NAMALWA (cell line): ENCODE data around the gene ASPG.

Experiments used
- DNase-seq: peaks from one replicate; pipeline ENCODE4 v3.0.0-alpha.2; 2015; ENCODE audit warnings: low spot score

ASPG gene

GRCh38 chr14:104136472-104137296 lies 51.2 kb downstream of the ASPG start:
- no peak for DNase-seq

DNA sequence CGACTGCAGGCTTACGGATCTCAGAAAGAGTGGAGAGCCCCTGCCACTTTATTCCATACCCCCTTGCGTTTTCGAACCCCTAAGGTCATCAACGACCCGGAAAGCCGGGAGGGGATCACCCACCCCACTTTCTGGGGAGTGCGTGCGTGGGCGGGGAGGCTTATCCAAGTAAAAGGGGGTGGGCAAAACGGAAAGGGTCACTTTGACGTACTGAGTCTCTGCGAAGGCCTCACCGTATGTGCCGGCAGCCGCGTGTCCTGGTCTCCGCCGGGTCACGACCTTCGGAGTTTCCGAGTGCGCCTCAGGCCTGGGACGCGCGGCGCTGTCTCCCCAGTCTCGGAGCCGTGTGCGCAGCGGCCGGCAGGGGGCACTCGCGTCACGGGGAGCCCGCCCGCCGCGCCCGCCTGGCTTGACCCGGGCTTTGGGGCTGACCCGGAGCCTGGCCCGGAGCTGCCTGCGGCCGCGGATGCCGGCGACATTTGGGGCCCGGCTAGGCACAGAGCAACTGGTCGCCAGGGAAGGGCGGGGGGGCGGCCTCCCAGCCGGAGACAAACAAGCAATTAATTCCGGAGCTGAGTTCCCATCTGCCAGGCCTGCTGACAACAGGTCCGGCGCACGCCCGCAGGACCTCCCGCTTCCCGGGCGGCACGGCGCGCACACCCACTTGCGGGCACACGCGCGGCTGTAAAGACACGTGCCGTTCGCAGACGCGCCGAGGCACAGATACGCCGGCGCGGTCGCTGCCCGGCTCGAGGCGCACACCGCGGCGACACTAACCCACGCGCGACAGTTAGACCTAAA lies 52.0 kb downstream of the ASPG start:
- DNase-seq: peak; percentile 57

GRCh38 chr14:104138098-104138717 lies 52.7 kb downstream of the ASPG start, which contains the start of gene KIF26A:
Gene KIF26A, plus strand, starts transcription at chr14:104138587. Its CDS starts 136 bp downstream, at chr14:104138723.
- DNase-seq: no peak

- DNase-seq: no peak
These were observed 53.4 kb downstream of the ASPG start for GRCh38 chr14:104138718-104139459.

GRCh38 chr14:104139460-104140212 lies 54.1 kb downstream of the ASPG start:
- DNase-seq: no peak

- DNase-seq: no peak
These were observed 54.6 kb downstream of the ASPG start for GRCh38 chr14:104140213-104140462.

DNA sequence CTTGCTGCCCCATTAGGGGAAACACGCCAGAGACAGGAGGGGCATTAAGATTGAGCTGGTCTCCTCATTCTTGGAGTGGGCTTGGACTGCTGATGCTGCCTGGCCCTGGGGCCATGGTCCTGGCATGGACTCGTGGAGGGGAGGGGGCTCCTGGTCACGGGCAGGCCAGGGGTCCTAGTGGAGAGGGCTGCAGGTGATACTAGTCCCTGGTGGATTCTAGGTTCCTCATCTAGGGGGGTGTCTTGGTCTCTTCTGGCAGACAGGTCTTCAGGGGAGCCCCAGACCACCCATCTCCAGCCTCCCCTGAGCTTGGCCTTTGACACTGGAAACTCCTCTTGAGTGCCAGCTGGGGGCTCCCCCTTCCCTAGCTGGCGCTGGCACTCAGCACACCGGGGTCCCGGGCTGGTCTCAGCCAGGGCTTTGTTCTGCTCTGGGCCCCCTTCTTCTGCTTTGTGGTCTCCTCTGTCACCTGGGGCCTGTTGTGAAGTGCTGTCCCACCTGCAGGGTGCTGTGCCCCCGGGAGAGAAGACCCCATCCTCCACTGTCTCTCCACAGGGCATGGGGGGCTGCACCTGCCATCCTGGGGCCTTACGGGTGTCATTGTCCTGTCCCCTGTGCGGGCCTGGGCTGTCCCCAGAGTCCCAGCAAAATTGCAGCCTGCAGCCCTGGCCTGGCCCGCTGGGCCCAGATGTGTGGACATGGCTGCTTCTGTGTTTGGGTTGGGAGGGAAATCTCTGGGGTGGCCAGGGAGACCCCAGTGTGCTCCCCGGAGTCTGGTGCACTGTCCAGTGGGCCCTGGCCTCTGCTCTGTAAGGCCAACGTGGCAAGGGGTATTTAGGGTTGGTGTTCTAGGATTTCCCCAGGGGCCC lies 55.2 kb downstream of the ASPG start:
- no peak for DNase-seq

GRCh38 chr14:104141621-104142091 lies 56.2 kb downstream of the ASPG start:
- no peak for DNase-seq

GRCh38 chr14:104142136-104142945 lies 56.8 kb downstream of the ASPG start:
- DNase-seq: no peak

DNA sequence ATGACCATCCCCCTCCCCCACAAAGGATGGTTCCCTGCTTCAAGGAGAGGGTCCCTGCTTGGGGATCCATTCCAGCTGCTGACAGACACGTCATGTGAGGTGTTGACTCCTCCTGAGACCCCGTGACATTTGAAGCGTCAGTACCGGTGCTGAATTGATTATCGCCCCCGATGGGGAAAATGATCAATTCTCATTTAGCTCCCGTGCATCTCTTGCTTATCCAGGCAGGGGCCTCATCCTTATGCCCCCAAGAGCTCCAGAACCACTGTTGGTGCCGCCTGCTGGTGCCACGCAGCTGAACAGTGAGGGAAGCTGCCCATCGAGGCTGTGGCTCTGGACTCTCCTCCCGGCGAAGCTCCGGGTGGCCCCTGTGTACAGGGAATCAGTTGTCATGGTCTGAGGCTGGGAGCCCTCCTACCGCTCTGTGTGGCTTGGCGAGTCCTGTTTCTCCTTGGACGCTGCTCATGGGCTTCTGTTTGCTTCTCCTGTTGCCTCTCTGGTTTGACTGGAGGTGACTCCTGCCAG lies 57.5 kb downstream of the ASPG start:
- DNase-seq: no peak

DNA sequence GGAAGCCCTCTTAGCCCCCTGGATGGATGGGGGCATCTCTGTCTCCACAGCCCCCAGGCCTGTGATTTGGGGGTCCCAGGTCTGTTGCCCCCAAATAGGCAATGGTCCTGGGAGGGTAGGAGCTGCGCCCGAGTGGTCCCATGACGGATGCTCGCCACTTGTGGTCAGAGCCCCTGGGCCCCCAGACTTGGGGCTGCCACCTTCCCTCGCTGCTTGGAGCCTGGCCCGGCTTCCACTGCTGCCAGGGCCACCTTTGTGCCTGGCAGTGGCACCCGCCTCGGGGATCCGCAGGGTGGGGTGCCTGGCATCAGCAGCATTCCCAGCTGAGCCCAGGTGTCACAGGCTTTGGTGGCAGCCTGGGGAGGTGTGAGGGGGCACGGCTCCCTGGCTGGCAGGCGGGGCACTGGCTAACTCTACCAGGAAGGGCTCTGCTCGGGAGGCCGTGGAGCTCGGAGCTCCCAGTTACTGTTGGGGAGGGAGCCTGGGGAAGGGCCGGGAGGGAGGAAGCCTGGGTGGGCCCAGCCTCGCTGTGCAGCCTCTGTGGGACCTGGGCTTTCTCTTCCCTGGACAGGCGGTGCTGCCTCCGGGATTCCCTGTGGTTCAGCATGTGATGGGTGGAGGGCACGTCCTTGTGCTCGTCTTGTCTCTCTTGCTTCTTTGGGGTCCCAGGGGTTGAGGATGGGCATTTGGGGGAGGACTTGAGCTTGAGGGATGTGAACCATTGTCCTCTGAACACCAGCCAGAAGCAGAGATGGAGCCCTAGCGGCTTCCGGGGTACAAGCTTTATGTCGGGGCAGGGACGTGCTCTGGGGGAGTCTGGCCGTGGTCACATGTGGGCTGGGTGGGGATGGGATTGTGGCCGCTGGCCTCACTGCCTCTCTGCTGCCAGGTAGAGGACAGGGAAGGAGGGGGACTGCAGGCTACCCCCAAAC lies 58.3 kb downstream of the ASPG start:
- no peak for DNase-seq

GRCh38 chr14:104144453-104144790 lies 58.9 kb downstream of the ASPG start:
- DNase-seq: no peak

- no peak for DNase-seq
These were observed 59.7 kb downstream of the ASPG start for GRCh38 chr14:104144911-104145825.

DNA sequence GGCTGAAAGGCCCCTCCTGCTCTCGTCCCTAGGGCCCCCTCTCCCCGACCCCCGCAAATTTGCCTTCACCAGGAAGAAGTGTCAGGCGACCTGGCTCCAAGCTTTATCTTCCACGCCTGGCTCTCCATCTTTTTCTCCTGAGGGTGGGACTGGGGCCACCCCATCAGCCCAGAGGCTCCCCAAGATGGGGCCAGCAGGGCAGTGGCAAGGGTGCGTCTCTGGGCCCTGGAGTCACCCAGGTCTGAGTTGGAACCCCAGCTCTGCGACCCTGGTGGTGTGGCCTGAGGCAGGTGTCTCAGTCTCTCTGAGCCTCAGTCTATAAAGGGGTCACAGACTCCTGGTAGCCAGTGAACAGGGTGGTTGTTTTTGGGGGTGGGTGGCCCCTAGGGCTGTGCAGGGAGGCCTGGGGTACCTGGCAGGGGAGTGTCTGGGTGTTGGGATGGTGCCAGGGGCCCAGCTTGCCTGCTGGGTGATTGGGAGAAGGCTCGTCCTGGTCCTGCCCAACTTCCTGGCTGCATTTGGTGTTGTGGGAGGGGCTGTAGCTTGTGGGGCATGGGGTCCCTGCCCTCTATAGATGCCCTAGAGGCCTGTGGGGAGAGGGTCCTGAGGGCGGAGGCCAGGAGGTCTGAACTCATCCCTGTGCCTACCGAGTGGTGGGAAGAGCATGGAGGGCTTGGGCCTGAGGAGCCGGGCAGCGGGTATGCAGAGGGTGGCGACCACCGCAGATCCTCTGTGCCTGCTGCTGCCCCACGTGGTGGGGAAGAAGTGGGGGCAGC lies 60.5 kb downstream of the ASPG start:
- DNase-seq: no peak

DNA sequence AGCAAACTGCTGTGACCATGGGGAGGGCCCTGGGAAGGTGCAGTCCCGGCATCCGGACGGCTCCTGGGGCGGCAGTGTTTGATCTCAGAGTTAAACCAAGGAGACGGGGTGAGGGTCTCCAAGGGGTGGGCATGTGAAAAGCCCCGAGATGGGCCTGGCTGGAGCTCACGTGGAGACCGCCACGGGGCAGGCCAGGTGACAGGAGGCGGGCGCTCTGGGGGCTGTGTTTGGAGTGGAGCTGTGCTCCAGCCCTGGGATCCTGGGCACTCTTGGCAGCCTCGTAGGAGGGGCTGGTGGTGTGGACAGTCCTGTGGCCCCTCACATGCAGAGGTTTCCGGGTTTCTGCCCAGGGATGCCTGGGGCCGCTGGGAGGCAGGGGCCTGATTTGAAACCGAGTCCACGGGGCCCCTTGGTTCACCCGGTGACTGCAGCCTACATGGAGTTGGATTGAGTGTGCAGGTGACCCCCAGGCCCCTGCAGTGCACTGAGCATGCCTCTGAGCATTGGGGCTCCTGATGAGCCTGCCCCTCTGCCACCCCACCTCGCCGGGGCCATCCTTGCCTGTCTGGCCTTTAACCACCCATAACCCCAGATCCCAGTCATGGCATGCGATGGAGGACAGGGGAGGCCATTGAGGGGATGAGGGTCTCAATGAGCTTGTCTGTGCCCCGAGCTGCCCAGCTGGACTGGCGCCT lies 61.3 kb downstream of the ASPG start:
- DNase-seq: no peak
